ENCODE measurements around the gene ALPG. TPM values are rescaled to one million over a fixed set of nuclear protein-coding genes. Genes with fewer than 3 reads are reported as not detected.
"Not testable (repeated sequence)": the region's sequence is repeated elsewhere in the genome, so short reads cannot be mapped to it uniquely, and the experiment has no call there.

Gene ALPG
- total RNA-seq, 4 donors from 2014 or later: not detected

GRCh38 chr2:232421189-232421785, 14.6 kb downstream of the ALPG start:
- peaks cover 0 to 11% (median 0%) of the 10 kb centered on the region in 4 donors for H3K9me3 ChIP-seq
- no peak overlapping the region for H3K4me3 ChIP-seq
- 34 to 37% methylated on average over 13 to 18 of the region's 22 CpGs for whole genome bisulfite sequencing, 2 donors
- no peak overlapping the region for H3K27ac ChIP-seq
- peaks cover 0 to 67% of the 10 kb centered on the region in 2 donors for H3K27me3 ChIP-seq
- no peak for DNase-seq (ENCODE audit: low spot score in 2 of 2)
- H3K4me1 ChIP-seq: peaks cover 0 to 29% (median 5%) of the 10 kb centered on the region in 4 donors
- TF ChIP-seq EP300 (IDR thresholded peaks at IDR 0.05) (no peak), POLR2A (IDR thresholded peaks at IDR 0.05) (no peak), CTCF (IDR thresholded peaks at IDR 0.05) (no peak)
- H3K36me3 ChIP-seq: no peaks in the 10 kb centered on the region

GRCh38 chr2:232422051-232422450, 15.4 kb downstream of the ALPG start:
- peaks cover 0 to 60% of the 10 kb centered on the region in 2 donors for H3K27me3 ChIP-seq

GRCh38 chr2:232422996-232423395, 16.4 kb downstream of the ALPG start:
- not testable (repeated sequence) for H3K36me3 ChIP-seq; H3K27ac ChIP-seq; H3K4me3 ChIP-seq; DNase-seq (ENCODE audit: low spot score in 2 of 2)
- Histone ChIP-seq H3K4me1 (peaks cover 0 to 29% (median 5%) of the 10 kb centered on the region in 4 donors), H3K9me3 (peaks cover 0 to 11% (median 0%) of the 10 kb centered on the region in 4 donors), H3K27me3 (peaks cover 0 to 51% of the 10 kb centered on the region in 2 donors)
- 38 to 51% methylated on average over 3 of the region's 3 CpGs for WGBS, 2 donors

More at GRCh38 chr2:232422051-232422450, 15.4 kb downstream of the ALPG start:
- H3K36me3 ChIP-seq: no peaks in the 10 kb centered on the region
- WGBS, 2 donors: 89 to 93% methylated on average over 10 of the region's 10 CpGs
- H3K4me3 ChIP-seq: no peak overlapping the region
- no peak for TF ChIP-seq EP300 (IDR thresholded peaks at IDR 0.05)
- TF ChIP-seq CTCF (IDR thresholded peaks at IDR 0.05): no peak
- TF ChIP-seq POLR2A (IDR thresholded peaks at IDR 0.05): no peak
- DNase-seq (ENCODE audit: low spot score in 2 of 2): no peak
- peaks cover 0 to 29% (median 5%) of the 10 kb centered on the region in 4 donors for H3K4me1 ChIP-seq
- peaks cover 0 to 11% (median 0%) of the 10 kb centered on the region in 4 donors for H3K9me3 ChIP-seq
- H3K27ac ChIP-seq: no peak overlapping the region

GRCh38 chr2:232423407-232423806, 16.8 kb downstream of the ALPG start:
- WGBS, 2 donors: 41 to 43% methylated on average over 7 of the region's 7 CpGs
- H3K9me3 ChIP-seq: peaks cover 0 to 11% (median 0%) of the 10 kb centered on the region in 4 donors
- not testable (repeated sequence) for H3K4me3 ChIP-seq; H3K36me3 ChIP-seq; H3K27ac ChIP-seq; DNase-seq (ENCODE audit: low spot score in 2 of 2)
- H3K4me1 ChIP-seq: peaks cover 0 to 27% (median 5%) of the 10 kb centered on the region in 4 donors
- H3K27me3 ChIP-seq: peaks cover 0 to 47% of the 10 kb centered on the region in 2 donors

- H3K4me1 ChIP-seq: no peaks in the 10 kb centered on the region
- H3K27me3 ChIP-seq: no peaks in the 10 kb centered on the region
- TF ChIP-seq POLR2A (IDR thresholded peaks at IDR 0.05): no peak
- 87 to 91% methylated on average over 14 to 15 of the region's 16 CpGs for WGBS, 2 donors
- no peak overlapping the region for H3K27ac ChIP-seq
- H3K9me3 ChIP-seq: no peaks in the 10 kb centered on the region
- H3K36me3 ChIP-seq: no peaks in the 10 kb centered on the region
- no peak overlapping the region for H3K4me3 ChIP-seq
- DNase-seq (ENCODE audit: low spot score in 2 of 2): no peak
Measured at GRCh38 chr2:232431705-232432590, 25.3 kb downstream of the ALPG start.

- H3K4me3 ChIP-seq: no peak overlapping the region
- H3K27ac ChIP-seq: no peak overlapping the region
- H3K9me3 ChIP-seq: no peaks in the 10 kb centered on the region
- H3K4me1 ChIP-seq: no peaks in the 10 kb centered on the region
- no peaks in the 10 kb centered on the region for H3K36me3 ChIP-seq
- no peak for DNase-seq (ENCODE audit: low spot score in 2 of 2)
- 67 to 78% methylated on average over 16 of the region's 16 CpGs for WGBS, 2 donors
- H3K27me3 ChIP-seq: no peaks in the 10 kb centered on the region
- TF ChIP-seq POLR2A (IDR thresholded peaks at IDR 0.05) (no peak), EP300 (IDR thresholded peaks at IDR 0.05) (no peak)
Measured at GRCh38 chr2:232432598-232433184, 26.0 kb downstream of the ALPG start.

- DNase-seq (ENCODE audit: low spot score in 2 of 2); H3K4me3 ChIP-seq; H3K27me3 ChIP-seq; H3K4me1 ChIP-seq; H3K27ac ChIP-seq; H3K36me3 ChIP-seq; H3K9me3 ChIP-seq: not testable (repeated sequence)
- WGBS, 2 donors: 82 to 85% methylated on average over 9 of the region's 9 CpGs
Measured at GRCh38 chr2:232433622-232434021, 27.0 kb downstream of the ALPG start.
